SK-N-MC (cell line): ENCODE data around the gene MAP3K7CL.
"Not testable (repeated sequence)": the region's sequence is repeated elsewhere in the genome, so short reads cannot be mapped to it uniquely, and the experiment has no call there.

Source experiments
- EZH2 ChIP-seq: fragments of 200-600 bp; sonication (generic); IDR thresholded peaks from one replicate; pipeline ENCODE4 v1.6.1; 2017; ENCODE audit warnings: antibody characterized with exemption
- FOXP2 ChIP-seq: optimal IDR thresholded peaks from 2 replicates; pipeline ENCODE3; 2011; ENCODE audit warnings: mild to moderate bottlenecking, moderate library complexity; ENCODE audit not compliant: insufficient read depth; ENCODE audit errors: extremely low read length, control extremely low read depth
- POLR2AphosphoS5 ChIP-seq: IDR thresholded peaks from 2 replicates; pipeline ENCODE4 v1.6.1; 2012; ENCODE audit warnings: mild to moderate bottlenecking, low read depth, low read length, borderline replicate concordance

GRCh38 chr21:29162825-29163224 is 32.4 kb downstream of the MAP3K7CL start:
- TF ChIP-seq EZH2, POLR2AphosphoS5, FOXP2: not testable (repeated sequence)
